Progenitor cell of endocrine pancreas (in vitro differentiated cells): ENCODE data around the gene ABLIM1. TPM values are rescaled to one million over a fixed set of nuclear protein-coding genes. Genes with fewer than 3 reads are reported as not detected.

ENCODE experiments used
- DNase-seq: peaks from one replicate; pipeline ENCODE4 v3.0.0; 2021; ENCODE audit warnings: low spot score; ENCODE audit not compliant: unreplicated experiment
- H3K27ac Mint-ChIP-seq: 2 replicates; pipeline ENCODE4 v1.8.0; 2021; ENCODE audit warnings: mild to moderate bottlenecking, moderate library complexity, mixed read lengths
- H3K27me3 Mint-ChIP-seq: 2 replicates; pipeline ENCODE4 v1.8.0; 2021; ENCODE audit warnings: mixed read lengths
- H3K36me3 Mint-ChIP-seq: 2 replicates; pipeline ENCODE4 v1.8.0; 2022; ENCODE audit warnings: mixed read lengths; ENCODE audit not compliant: insufficient read depth
- H3K4me1 Mint-ChIP-seq: 2 replicates; pipeline ENCODE4 v1.8.0; 2021; ENCODE audit warnings: low read depth, mixed read lengths
- H3K4me3 Mint-ChIP-seq: 2 replicates; pipeline ENCODE4 v1.8.0; 2021; ENCODE audit warnings: low read depth, mild to moderate bottlenecking, moderate library complexity, mixed read lengths
- H3K9me3 Mint-ChIP-seq: 2 replicates; pipeline ENCODE4 v1.8.0; 2021; ENCODE audit warnings: low read depth, mixed read lengths
- total RNA-seq: library from RNA; stranded (reverse); gene quantifications from 2 replicates; pipeline ENCODE4 v1.2.1, GENCODE V29; 2021
- TF ChIP-seq, protein P1 (sequence below): fragments of 200-600 bp; sonication (generic); IDR thresholded peaks from one replicate; pipeline ENCODE4 v1.5.0; 2021; ENCODE audit warnings: antibody characterized with exemption, mild to moderate bottlenecking; ENCODE audit not compliant: unreplicated experiment

The ABLIM1 gene
- total RNA-seq, 1 donor from 2014 or later, result 59.1 TPM

DNA sequence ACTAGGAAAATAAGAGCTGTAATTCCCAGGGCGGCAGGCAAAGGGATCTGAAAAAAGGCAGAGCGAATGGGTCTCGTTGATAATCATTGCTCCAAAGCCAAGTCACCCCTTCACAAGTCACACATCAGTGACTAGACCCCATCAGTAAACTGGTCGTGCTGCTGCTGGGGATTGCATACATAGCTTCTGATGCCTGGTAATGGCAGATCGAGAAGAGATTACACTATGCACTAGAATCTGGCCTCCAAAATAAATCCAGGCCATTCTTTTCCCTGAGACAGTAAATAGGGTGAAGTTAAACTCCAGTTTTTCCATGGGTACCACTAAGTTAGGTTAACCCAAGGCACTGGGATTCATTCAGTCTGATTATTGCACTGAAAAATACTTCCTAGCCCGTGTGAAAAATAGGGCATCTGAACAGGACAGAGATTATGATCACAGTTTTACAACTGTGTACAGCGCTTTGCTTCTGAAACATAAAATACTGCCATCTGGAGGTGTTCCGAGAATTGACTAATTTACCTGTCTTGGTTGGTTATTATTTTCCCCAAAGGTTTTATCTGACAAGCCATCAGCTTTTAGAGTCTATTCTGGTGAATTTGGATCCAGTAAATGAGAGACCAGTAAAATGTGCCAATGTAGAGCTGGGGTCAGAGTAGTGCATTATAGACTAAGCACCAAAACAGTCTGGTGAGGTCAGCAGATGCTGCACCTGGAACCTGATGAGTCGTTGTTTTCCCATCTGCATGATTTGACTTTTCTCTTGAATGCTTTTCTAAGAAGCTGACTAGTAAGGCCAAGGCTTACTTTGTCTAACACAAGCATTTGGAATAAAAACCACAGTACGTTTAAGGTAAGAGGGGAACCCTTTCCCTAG, 170.9 kb downstream of the ABLIM1 start:
- Mint-ChIP-seq H3K36me3 (peaks cover 17% of the 10 kb centered on the region), H3K9me3 (no peaks in the 10 kb centered on the region), H3K27me3 (no peaks in the 10 kb centered on the region), H3K27ac (peak overlapping the region; percentile 45), H3K4me3 (no peak overlapping the region), H3K4me1 (peaks cover 16% of the 10 kb centered on the region)
- TF ChIP-seq, protein P1, sequence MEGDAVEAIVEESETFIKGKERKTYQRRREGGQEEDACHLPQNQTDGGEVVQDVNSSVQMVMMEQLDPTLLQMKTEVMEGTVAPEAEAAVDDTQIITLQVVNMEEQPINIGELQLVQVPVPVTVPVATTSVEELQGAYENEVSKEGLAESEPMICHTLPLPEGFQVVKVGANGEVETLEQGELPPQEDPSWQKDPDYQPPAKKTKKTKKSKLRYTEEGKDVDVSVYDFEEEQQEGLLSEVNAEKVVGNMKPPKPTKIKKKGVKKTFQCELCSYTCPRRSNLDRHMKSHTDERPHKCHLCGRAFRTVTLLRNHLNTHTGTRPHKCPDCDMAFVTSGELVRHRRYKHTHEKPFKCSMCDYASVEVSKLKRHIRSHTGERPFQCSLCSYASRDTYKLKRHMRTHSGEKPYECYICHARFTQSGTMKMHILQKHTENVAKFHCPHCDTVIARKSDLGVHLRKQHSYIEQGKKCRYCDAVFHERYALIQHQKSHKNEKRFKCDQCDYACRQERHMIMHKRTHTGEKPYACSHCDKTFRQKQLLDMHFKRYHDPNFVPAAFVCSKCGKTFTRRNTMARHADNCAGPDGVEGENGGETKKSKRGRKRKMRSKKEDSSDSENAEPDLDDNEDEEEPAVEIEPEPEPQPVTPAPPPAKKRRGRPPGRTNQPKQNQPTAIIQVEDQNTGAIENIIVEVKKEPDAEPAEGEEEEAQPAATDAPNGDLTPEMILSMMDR, result peak; percentile 20
- no peak for DNase-seq

GRCh38 chr10:114485696-114486400, 172.2 kb downstream of the ABLIM1 start:
- H3K27me3 Mint-ChIP-seq, result no peaks in the 10 kb centered on the region
- H3K27ac Mint-ChIP-seq, result no peak overlapping the region
- no peaks in the 10 kb centered on the region for H3K9me3 Mint-ChIP-seq
- DNase-seq, result no peak
- H3K4me1 Mint-ChIP-seq, result peaks cover 16% of the 10 kb centered on the region
- TF ChIP-seq, protein P1, result no peak
- no peak overlapping the region for H3K4me3 Mint-ChIP-seq
- H3K36me3 Mint-ChIP-seq, result peaks cover 17% of the 10 kb centered on the region

- Mint-ChIP-seq H3K36me3 (peaks cover 17% of the 10 kb centered on the region), H3K4me1 (peaks cover 4% of the 10 kb centered on the region), H3K27me3 (no peaks in the 10 kb centered on the region), H3K4me3 (no peak overlapping the region), H3K9me3 (no peaks in the 10 kb centered on the region), H3K27ac (no peak overlapping the region)
- TF ChIP-seq, protein P1, result no peak
- DNase-seq, result no peak
Measured at GRCh38 chr10:114483575-114483974, 174.5 kb downstream of the ABLIM1 start.

DNA sequence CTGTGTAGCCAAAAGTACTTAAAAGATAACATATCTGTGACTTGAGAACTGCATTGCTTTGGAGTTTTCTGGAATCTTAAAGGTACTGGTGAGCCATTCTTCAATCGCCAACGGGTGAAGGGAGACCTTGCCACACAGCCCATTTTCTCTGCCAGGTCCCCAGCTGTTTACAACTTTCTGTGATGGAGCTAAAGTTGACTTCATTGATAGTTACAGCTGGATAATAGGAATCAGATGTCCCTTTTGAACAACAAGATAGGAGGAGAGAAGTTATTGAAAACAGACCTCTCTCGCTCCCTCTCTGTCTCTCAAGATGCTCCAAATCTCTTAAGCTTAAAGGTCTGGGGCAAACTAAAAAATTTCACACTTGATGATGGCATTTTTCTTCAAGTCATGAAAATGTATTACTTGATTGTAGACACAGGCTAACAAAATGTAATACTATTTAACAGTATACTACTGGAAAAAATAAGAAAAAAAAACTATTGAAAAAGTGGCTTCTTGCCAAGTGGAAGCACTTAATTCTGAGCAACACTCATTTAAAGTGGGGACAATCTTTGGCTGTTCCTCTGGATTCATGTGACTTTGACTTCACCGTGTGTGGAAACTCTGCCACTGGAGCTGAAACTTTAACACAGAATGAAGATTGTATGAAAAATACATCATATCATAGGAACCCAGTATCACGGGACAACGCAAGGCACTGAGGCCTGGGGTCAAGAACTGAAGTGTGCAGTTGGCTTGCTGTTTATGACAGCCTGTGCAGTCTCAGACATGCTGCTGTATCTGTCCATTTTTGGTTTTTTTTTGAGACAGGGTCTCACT, 175.4 kb downstream of the ABLIM1 start:
- Mint-ChIP-seq H3K27me3 (no peaks in the 10 kb centered on the region), H3K4me1 (peaks cover 4% of the 10 kb centered on the region), H3K36me3 (peaks cover 17% of the 10 kb centered on the region), H3K9me3 (no peaks in the 10 kb centered on the region), H3K27ac (no peak overlapping the region), H3K4me3 (no peak overlapping the region)
- TF ChIP-seq, protein P1, result no peak
- DNase-seq, result no peak

DNA sequence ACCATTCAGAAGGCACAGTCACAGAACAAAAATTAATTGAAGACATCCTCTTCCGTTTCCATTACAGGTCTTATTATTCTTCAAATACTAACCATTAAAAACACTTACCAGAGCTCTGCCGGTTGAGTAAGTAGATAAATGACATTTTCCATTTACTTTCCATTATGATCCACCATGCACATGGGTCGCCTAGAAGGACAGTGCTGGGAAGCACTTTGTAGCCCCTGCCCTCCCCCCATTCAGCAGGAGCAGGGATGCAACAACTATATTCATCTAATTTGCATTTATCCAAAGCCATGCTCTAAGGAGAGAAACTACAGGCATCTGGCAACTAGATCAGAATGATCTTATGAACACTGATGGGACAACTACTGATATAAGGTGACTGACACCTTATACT, 177.0 kb downstream of the ABLIM1 start:
- TF ChIP-seq, protein P1, result no peak
- no peak for DNase-seq
- no peaks in the 10 kb centered on the region for H3K4me1 Mint-ChIP-seq
- no peaks in the 10 kb centered on the region for H3K9me3 Mint-ChIP-seq
- no peak overlapping the region for H3K4me3 Mint-ChIP-seq
- no peaks in the 10 kb centered on the region for H3K27me3 Mint-ChIP-seq
- peaks cover 15% of the 10 kb centered on the region for H3K36me3 Mint-ChIP-seq
- H3K27ac Mint-ChIP-seq, result no peak overlapping the region
